IMR-90 (cell line): ENCODE results near the gene CSNK1G2. TPM values are rescaled to one million over a fixed set of nuclear protein-coding genes. Genes with fewer than 3 reads are reported as not detected.
A peak's percentile ranks its signal among the peaks of the same experiment; 100 is the strongest.

Source experiments
- ATAC-seq: fragments of 200-7000 bp; cut with Tn5 transposase; 2 replicates; pipeline ENCODE4 v1.9.1; 2020; ENCODE audit warnings: low read depth, mild to moderate bottlenecking, moderate library complexity
- BruUV-seq: library from RNA; stranded (reverse); fragments of 400-500 nt; replicated peaks from 2 replicates; lab custom pipeline; 2021; lab: Mats Ljungman, UMichigan
- CTCF ChIA-PET: fragments of 300-600 bp; formaldehyde crosslinking; extraction: SDS; loops from one replicate; lab custom pipeline; 2021; ENCODE audit warnings: antibody characterized with exemption; lab: Yijun Ruan, JAX
- POLR2A ChIA-PET: fragments of 300-600 bp; sonication (Branson Sonifier 250); formaldehyde crosslinking; loops from one replicate; lab custom pipeline; 2022; ENCODE audit warnings: antibody characterized with exemption; ENCODE audit not compliant: unreplicated experiment; lab: Charles Lee
- DNase-seq: peaks from one replicate; pipeline ENCODE4 v3.0.0; 2013
- H2AFZ ChIP-seq: replicated peaks from 2 replicates; pipeline ENCODE3; 2013; ENCODE audit warnings: low read length, mild to moderate bottlenecking; ENCODE audit not compliant: poor library complexity
- H2AK5ac ChIP-seq: 2 replicates; pipeline ENCODE4 v1.6.1; 2013; ENCODE audit warnings: low read depth, low read length, inconsistent platforms
- H2AK9ac ChIP-seq: replicated peaks from 2 replicates; pipeline ENCODE3; 2013; ENCODE audit warnings: mild to moderate bottlenecking, low read depth, low read length, moderate library complexity; ENCODE audit not compliant: poor library complexity
- H2BK120ac ChIP-seq: 2 replicates; pipeline ENCODE4 v1.6.1; 2013; ENCODE audit warnings: low read depth, low read length, inconsistent platforms
- H2BK15ac ChIP-seq: 3 replicates; pipeline ENCODE4 v1.6.1; 2013; ENCODE audit warnings: low read depth, low read length, inconsistent platforms
- H2BK20ac ChIP-seq: 2 replicates; pipeline ENCODE4 v1.6.1; 2013; ENCODE audit warnings: low read depth, mild to moderate bottlenecking, inconsistent platforms, low read length, moderate library complexity
- H2BK5ac ChIP-seq: 2 replicates; pipeline ENCODE4 v1.6.1; 2013; ENCODE audit warnings: mild to moderate bottlenecking, low read depth, low read length, inconsistent platforms; ENCODE audit not compliant: poor library complexity, severe bottlenecking
- H3K14ac ChIP-seq: replicated peaks from 2 replicates; pipeline ENCODE4 v1.6.1; 2013; ENCODE audit warnings: low read depth, low read length, inconsistent platforms
- H3K18ac ChIP-seq: 2 replicates; pipeline ENCODE4 v1.6.1; 2013; ENCODE audit warnings: low read depth, low read length, control low read depth
- H3K23ac ChIP-seq: 2 replicates; pipeline ENCODE4 v1.6.1; 2013; ENCODE audit warnings: low read depth, low read length, inconsistent platforms
- H3K27ac ChIP-seq: 2 replicates; pipeline ENCODE4 v1.5.1; 2013; ENCODE audit warnings: mild to moderate bottlenecking, control low read depth, low read length; ENCODE audit not compliant: insufficient read depth
- H3K27me3 ChIP-seq: 2 replicates; pipeline ENCODE4 v1.6.1; 2013; ENCODE audit warnings: low read length; ENCODE audit not compliant: control insufficient read depth, insufficient read depth
- H3K36me3 ChIP-seq: 2 replicates; pipeline ENCODE4 v1.6.1; 2013; ENCODE audit warnings: low read length, mixed read lengths; ENCODE audit not compliant: control insufficient read depth, insufficient read depth
- H3K4ac ChIP-seq: 2 replicates; pipeline ENCODE4 v1.6.1; 2013; ENCODE audit warnings: low read depth, low read length, inconsistent platforms
- H3K4me1 ChIP-seq: 2 replicates; pipeline ENCODE4 v1.6.1; 2013; ENCODE audit warnings: low read length, mixed read lengths; ENCODE audit not compliant: control insufficient read depth, insufficient read depth
- H3K4me2 ChIP-seq: 2 replicates; pipeline ENCODE4 v1.6.1; 2013; ENCODE audit warnings: low read depth, mild to moderate bottlenecking, control low read depth, low read length, moderate library complexity
- H3K4me3 ChIP-seq: 2 replicates; pipeline ENCODE4 v1.5.1; 2013; ENCODE audit warnings: low read depth, mild to moderate bottlenecking, control low read depth, low read length, moderate library complexity; ENCODE audit not compliant: insufficient read depth
- H3K56ac ChIP-seq: 2 replicates; pipeline ENCODE4 v1.6.1; 2013; ENCODE audit warnings: low read length, inconsistent platforms; ENCODE audit not compliant: insufficient read depth; ENCODE audit errors: extremely low read depth
- H3K79me1 ChIP-seq, 2 experiments: 2 replicates each; pipeline ENCODE4 v1.6.1; 2013; ENCODE audit warnings: low read length in 2 of 2, inconsistent platforms in 1 of 2, low read depth in 1 of 2
- H3K9ac ChIP-seq: 2 replicates; pipeline ENCODE4 v1.6.1; 2013; ENCODE audit warnings: low read depth, low read length, control low read depth
- H3K9me1 ChIP-seq: 2 replicates; pipeline ENCODE4 v1.6.1; 2013; ENCODE audit warnings: low read length, inconsistent platforms; ENCODE audit not compliant: insufficient read depth
- H3K9me3 ChIP-seq: 2 replicates; pipeline ENCODE4 v1.6.1; 2013; ENCODE audit warnings: low read length; ENCODE audit not compliant: control insufficient read depth, insufficient read depth
- H4K20me1 ChIP-seq: 2 replicates; pipeline ENCODE4 v1.6.1; 2013; ENCODE audit warnings: low read length, inconsistent platforms; ENCODE audit not compliant: insufficient read depth
- H4K5ac ChIP-seq: 2 replicates; pipeline ENCODE4 v1.6.1; 2013; ENCODE audit warnings: mild to moderate bottlenecking, low read depth, low read length, control low read depth
- H4K8ac ChIP-seq, 2 experiments: 2 replicates each; pipeline ENCODE4 v1.6.1; 2013; ENCODE audit warnings: low read depth in 2 of 2, low read length in 2 of 2, control low read depth in 1 of 2, inconsistent platforms in 1 of 2
- H4K91ac ChIP-seq: 2 replicates; pipeline ENCODE4 v1.6.1; 2013; ENCODE audit warnings: low read depth, low read length, inconsistent platforms; ENCODE audit not compliant: insufficient read depth
- BHLHE40 ChIP-seq: fragments of 150-350 bp; IDR thresholded peaks from 2 replicates; pipeline ENCODE4 v1.6.1; 2016; ENCODE audit warnings: mild to moderate bottlenecking, low read depth, low read length
- CEBPB ChIP-seq: IDR thresholded peaks from 2 replicates; pipeline ENCODE4 v1.6.1; 2012; ENCODE audit warnings: low read depth, low read length, improper control_type of control experiment
- CHD1 ChIP-seq: IDR thresholded peaks from 2 replicates; pipeline ENCODE4 v1.6.1; 2012; ENCODE audit warnings: low read depth, low read length, improper control_type of control experiment
- CTCF ChIP-seq: conservative IDR thresholded peaks from 2 replicates; pipeline ENCODE4 v1.5.1; 2012; ENCODE audit warnings: mild to moderate bottlenecking, low read depth, low read length, improper control_type of control experiment
- ELK1 ChIP-seq: fragments of 150-350 bp; IDR thresholded peaks from 2 replicates; pipeline ENCODE4 v1.6.1; 2016; ENCODE audit warnings: low read depth, mild to moderate bottlenecking, low read length, moderate library complexity, borderline replicate concordance
- FOS ChIP-seq: fragments of 150-350 bp; IDR thresholded peaks from 2 replicates; pipeline ENCODE4 v1.6.1; 2016; ENCODE audit warnings: low read depth, low read length
- MAFK ChIP-seq: IDR thresholded peaks from 2 replicates; pipeline ENCODE4 v1.6.1; 2012; ENCODE audit warnings: low read depth, low read length, improper control_type of control experiment
- MAZ ChIP-seq: IDR thresholded peaks from 2 replicates; pipeline ENCODE4 v1.6.1; 2012; ENCODE audit warnings: low read depth, mild to moderate bottlenecking, low read length, improper control_type of control experiment, moderate library complexity, borderline replicate concordance
- MXI1 ChIP-seq: IDR thresholded peaks from 2 replicates; pipeline ENCODE4 v1.6.1; 2012; ENCODE audit warnings: low read depth, mild to moderate bottlenecking, low read length, moderate library complexity, borderline replicate concordance
- NFE2L2 ChIP-seq: fragments of 150-350 bp; IDR thresholded peaks from 2 replicates; pipeline ENCODE4 v1.6.1; 2016; ENCODE audit warnings: low read depth, mild to moderate bottlenecking, low read length
- POLR2A ChIP-seq: IDR thresholded peaks from 2 replicates; pipeline ENCODE4 v1.6.1; 2012; ENCODE audit warnings: mild to moderate bottlenecking, low read depth, low read length
- RAD21 ChIP-seq: IDR thresholded peaks from 2 replicates; pipeline ENCODE4 v1.6.1; 2012; ENCODE audit warnings: low read length, improper control_type of control experiment
- RCOR1 ChIP-seq: IDR thresholded peaks from 2 replicates; pipeline ENCODE4 v1.6.1; 2012; ENCODE audit warnings: mild to moderate bottlenecking, low read length, improper control_type of control experiment; ENCODE audit not compliant: insufficient replicate concordance
- RFX5 ChIP-seq: IDR thresholded peaks from 2 replicates; pipeline ENCODE4 v1.8.0; 2012; ENCODE audit warnings: low read depth, mild to moderate bottlenecking, low read length, moderate library complexity
- SMC3 ChIP-seq: fragments of 150-350 bp; IDR thresholded peaks from 2 replicates; pipeline ENCODE4 v1.6.1; 2016; ENCODE audit warnings: low read depth, mild to moderate bottlenecking, antibody characterized with exemption, low read length, moderate library complexity
- WGBS, 2 experiments: methylation state at CpG; one replicate each; pipeline versions ENCODE4 v1.1.5 to v1.1.7; 2013; ENCODE audit warnings: missing lambda C conversion rate in 2 of 2; ENCODE audit not compliant: insufficient read length in 1 of 2; ENCODE audit errors: extremely low coverage in 2 of 2; 5-methylcytosine and 5-hydroxymethylcytosine counted together
- dilution Hi-C: fragments of 300-500 bp; cut with HindIII; formaldehyde crosslinking; loops from one replicate; pipeline ENCODE4 v1.14.3; 2018; ENCODE audit warnings: low sequenced_read_pairs; ENCODE audit not compliant: unreplicated experiment
- in situ Hi-C: fragments of 300-500 bp; cut with MboI; formaldehyde crosslinking; loops from 3 replicates; pipeline ENCODE4 v1.14.3; 2019; ENCODE audit warnings: low sequenced_read_pairs, inconsistent platforms, mixed read lengths
- intact Hi-C: fragments of 100-400 bp; cut with micrococcal nuclease; formaldehyde crosslinking; loops from 2 replicates; pipeline ENCODE4 v1.10.0; 2022
- polyA plus RNA-seq, 3 experiments: library from polyadenylated mRNA; depleted of rRNA; stranded (reverse); fragments of >200 nt; gene quantifications; 2 replicates each; pipeline ENCODE4 v1.2.3, GENCODE V29; 2012; ENCODE audit warnings: low replicate concordance in 1 of 3
- total RNA-seq: library from RNA; depleted of rRNA; stranded (reverse); fragments of >200 nt; gene quantifications from 2 replicates; pipeline ENCODE4 v1.2.3, GENCODE V29; 2012
- TF ChIP-seq, protein P1 (sequence below): fragments of 150-350 bp; IDR thresholded peaks from 2 replicates; pipeline ENCODE4 v1.6.1; 2017; ENCODE audit warnings: mild to moderate bottlenecking, antibody characterized with exemption, low read length, low read depth

The CSNK1G2 gene
- total and polyA plus RNA-seq, 2 of the 4 experiments (the other 2 are of a cell fraction) = 38.0 to 96.3 TPM

GRCh38 chr19:2021453-2022140 is 80.6 kb downstream of the CSNK1G2 start:
- H2BK5ac ChIP-seq = no peak overlapping the region
- H3K36me3 ChIP-seq = no peaks in the 10 kb centered on the region
- H2AK9ac ChIP-seq = peak overlapping the region; percentile 55
- no peak overlapping the region for H4K8ac ChIP-seq
- no peaks in the 10 kb centered on the region for H3K79me1 ChIP-seq
- no peak overlapping the region for H2BK15ac ChIP-seq
- no peak overlapping the region for H2AK5ac ChIP-seq
- no peaks in the 10 kb centered on the region for H4K20me1 ChIP-seq
- intact Hi-C loops = no loop called here
- no peaks in the 10 kb centered on the region for H3K9me1 ChIP-seq
- dilution Hi-C loops = no loop called here
- no peak overlapping the region for H3K18ac ChIP-seq
- no peak for TF ChIP-seq CTCF
- no peak for TF ChIP-seq RAD21
- TF ChIP-seq NFE2L2 = no peak
- no peak for TF ChIP-seq BHLHE40
- no peak for TF ChIP-seq MAFK
- TF ChIP-seq MXI1 = no peak
- TF ChIP-seq, protein P1, sequence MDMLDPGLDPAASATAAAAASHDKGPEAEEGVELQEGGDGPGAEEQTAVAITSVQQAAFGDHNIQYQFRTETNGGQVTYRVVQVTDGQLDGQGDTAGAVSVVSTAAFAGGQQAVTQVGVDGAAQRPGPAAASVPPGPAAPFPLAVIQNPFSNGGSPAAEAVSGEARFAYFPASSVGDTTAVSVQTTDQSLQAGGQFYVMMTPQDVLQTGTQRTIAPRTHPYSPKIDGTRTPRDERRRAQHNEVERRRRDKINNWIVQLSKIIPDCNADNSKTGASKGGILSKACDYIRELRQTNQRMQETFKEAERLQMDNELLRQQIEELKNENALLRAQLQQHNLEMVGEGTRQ = no peak
- TF ChIP-seq CEBPB = no peak
- TF ChIP-seq RCOR1 = no peak
- no peak for TF ChIP-seq CHD1
- no peak for TF ChIP-seq ELK1
- TF ChIP-seq SMC3 = no peak
- TF ChIP-seq FOS = no peak
- no peak for TF ChIP-seq RFX5
- no peak for TF ChIP-seq POLR2A
- no peak for TF ChIP-seq MAZ
- H2AFZ ChIP-seq = no peak overlapping the region
- no peak overlapping the region for H3K4me3 ChIP-seq
- no peak overlapping the region for H4K91ac ChIP-seq
- no peak overlapping the region for H2BK120ac ChIP-seq
- peaks cover 3% of the 10 kb centered on the region for H3K9me3 ChIP-seq
- WGBS, 2 experiments = no CpG with 5 or more reads among the region's 4 CpGs
- H3K27ac ChIP-seq = no peak overlapping the region
- H3K56ac ChIP-seq = no peak overlapping the region
- no peak overlapping the region for H3K9ac ChIP-seq
- in situ Hi-C loops = loop anchor here (5.0 kb wide), 1 partner anchor 46 kb away; no protein-coding TSS in a partner anchor
- H3K4me2 ChIP-seq = no peak overlapping the region
- no peak overlapping the region for H3K14ac ChIP-seq
- no peak overlapping the region for H3K23ac ChIP-seq
- H3K27me3 ChIP-seq = peaks cover 2% of the 10 kb centered on the region; the same call in 1 of the 2 replicates
- BruUV-seq = no TSS peak
- ChIA-PET CTCF (no interaction called here), POLR2A (no interaction called here)
- DNase-seq (no peak), ATAC-seq (no peak)
- H3K4me1 ChIP-seq = no peaks in the 10 kb centered on the region
- H3K4ac ChIP-seq = no peak overlapping the region
- no peak overlapping the region for H4K5ac ChIP-seq
- H2BK20ac ChIP-seq = no peak overlapping the region
